K562 (cell line): ENCODE measurements around the gene TUT4. TPM values are rescaled to one million over a fixed set of nuclear protein-coding genes. Genes with fewer than 3 reads are reported as not detected.

Source experiments
- BCL6 ChIP-seq: fragments of 250-450 bp; sonication (Bioruptor Pico); IDR thresholded peaks from 2 replicates; pipeline ENCODE4 v1.4.0; 2020
- CBX3 ChIP-seq, 2 experiments: IDR thresholded peaks; 1 replicate in 1 of 2; 2 replicates in 1 of 2; pipeline ENCODE4 v1.6.1; 2012; ENCODE audit warnings: inconsistent platforms in 2 of 2, low read length in 2 of 2, borderline replicate concordance in 1 of 2, control low read depth in 1 of 2
- ESRRB ChIP-seq: fragments of 250-450 bp; sonication (Bioruptor Pico); IDR thresholded peaks from 2 replicates; pipeline ENCODE4 v1.5.0; 2020; ENCODE audit warnings: mild to moderate bottlenecking, moderate library complexity, borderline replicate concordance
- ETV6 ChIP-seq, 3 experiments: fragments of 150-350 bp in 1 of 3; sonication (generic) in 1 of 3; formaldehyde crosslinking in 1 of 3; IDR thresholded peaks; 2 replicates each; pipeline versions ENCODE4 v1.6.1 to v1.8.0; 2014 to 2022; ENCODE audit warnings: borderline replicate concordance in 2 of 3, low read depth in 2 of 3, antibody characterized with exemption in 1 of 3, low read length in 1 of 3, mild to moderate bottlenecking in 1 of 3, missing genetic modification reagents in 1 of 3
- HES1 ChIP-seq: fragments of 450-650 bp; IDR thresholded peaks from 2 replicates; pipeline ENCODE4 v1.6.1; 2016; ENCODE audit warnings: low read depth, mild to moderate bottlenecking, moderate library complexity
- HMG20B ChIP-seq: fragments of 250-450 bp; sonication (Bioruptor Pico); IDR thresholded peaks from 2 replicates; pipeline ENCODE4 v1.5.0; 2021; ENCODE audit warnings: mild to moderate bottlenecking
- HOXB6 ChIP-seq: fragments of 250-450 bp; sonication (Bioruptor Pico); IDR thresholded peaks from 2 replicates; pipeline ENCODE4 v1.5.1; 2022; ENCODE audit warnings: mild to moderate bottlenecking, borderline replicate concordance
- NRF1 ChIP-seq, 2 experiments: fragments of 450-650 bp; IDR thresholded peaks in 1 of 2; conservative IDR thresholded peaks in 1 of 2; 2 replicates each; pipeline ENCODE4 v1.6.1; 2014; ENCODE audit warnings: mild to moderate bottlenecking in 2 of 2
- SMARCE1 ChIP-seq: fragments of 450-650 bp; IDR thresholded peaks from 2 replicates; pipeline ENCODE4 v1.7.1; 2016; ENCODE audit warnings: mild to moderate bottlenecking
- YBX1 ChIP-seq: fragments of 450-650 bp; IDR thresholded peaks from 2 replicates; pipeline ENCODE4 v1.7.1; 2016; ENCODE audit warnings: mild to moderate bottlenecking
- ZBTB8A ChIP-seq: fragments of 450-650 bp; IDR thresholded peaks from 2 replicates; pipeline ENCODE4 v1.6.1; 2018; ENCODE audit warnings: mild to moderate bottlenecking, moderate library complexity; ENCODE audit not compliant: partially characterized antibody
- ZNF23 ChIP-seq: fragments of 250-450 bp; sonication (Bioruptor Pico); IDR thresholded peaks from 2 replicates; pipeline ENCODE4 v1.4.0; 2020; ENCODE audit warnings: mild to moderate bottlenecking
- ZNF316 ChIP-seq: fragments of 450-650 bp; IDR thresholded peaks from 2 replicates; pipeline ENCODE4 v1.6.1; 2016
- ZNF449 ChIP-seq: fragments of 250-450 bp; sonication (Bioruptor Pico); IDR thresholded peaks from 2 replicates; pipeline ENCODE4 v1.8.0; 2022; ENCODE audit warnings: moderate library complexity, mild to moderate bottlenecking, inconsistent platforms
- polyA plus RNA-seq, 8 experiments: library from polyadenylated mRNA; depleted of rRNA in 4 of 8; stranded (reverse) in 5 of 8; unstranded in 3 of 8; fragments of >200 nt; fragmentation: Nextera tagmentation in 2 of 8; fragmentation: Illumina TruSeq in 1 of 8; extraction: Ambion mirVana in 2 of 8; extraction: Trizol in 1 of 8; gene quantifications; 2 replicates each; pipeline versions ENCODE4 v1.2.1 to v1.2.3, GENCODE V29; 2011 to 2014; ENCODE audit warnings: inconsistent platforms in 1 of 8, missing spikeins in 1 of 8
- total RNA-seq, 7 experiments: library from RNA; depleted of rRNA in 6 of 7; stranded (reverse); fragments of >200 nt in 6 of 7; fragmentation: Illumina TruSeq in 2 of 7; extraction: Trizol in 2 of 7; gene quantifications; 2 replicates each; pipeline versions ENCODE4 v1.2.1 to v1.2.3, GENCODE V29; 2011 to 2021; ENCODE audit warnings: low replicate concordance in 1 of 7
- TF ChIP-seq, protein P1 (sequence below): sonication (generic); formaldehyde crosslinking; IDR thresholded peaks from 2 replicates; pipeline ENCODE4 v1.5.0; 2020; ENCODE audit warnings: missing genetic modification reagents
- TF ChIP-seq, protein P2 (sequence below): sonication (generic); formaldehyde crosslinking; IDR thresholded peaks from 2 replicates; pipeline ENCODE4 v1.8.1; 2023; ENCODE audit warnings: missing genetic modification reagents, mild to moderate bottlenecking, borderline replicate concordance
- TF ChIP-seq, protein P3 (sequence below): fragments of 250-450 bp; sonication (Bioruptor Pico); IDR thresholded peaks from 2 replicates; pipeline ENCODE4 v1.8.0; 2021; ENCODE audit warnings: mild to moderate bottlenecking, moderate library complexity

Gene TUT4
- total and polyA plus RNA-seq, 9 of the 15 experiments (the other 6 are each of a cell fraction or from before 2014, with no cell fraction given) = 15.8 to 53.5 (median 36.7) TPM

GRCh38 chr1:52534928-52535764 is 17.7 kb downstream of the TUT4 start (continued):
- TF ChIP-seq HES1 (no peak), ZNF449 (no peak), ZBTB8A (no peak), SMARCE1 (0 out of 2 replicates have a peak, but pooled peaks have one; percentile 30), CBX3 (IDR thresholded peaks at IDR 0.05; ENCODE audit: borderline replicate concordance in 1 of 2, low read length in 2 of 2) (no peak), ZNF23 (CRISPR knock-in tag) (no peak), ETV6 (IDR thresholded peaks at IDR 0.05; ENCODE audit: borderline replicate concordance in 1 of 2, low read depth in 2 of 2, low read length in 1 of 2) (no peak), ETV6 (CRISPR knock-in tag; IDR thresholded peaks at IDR 0.05; ENCODE audit: borderline replicate concordance) (no peak), ZNF316 (peak; percentile 81), ESRRB (CRISPR knock-in tag) (no peak), HOXB6 (no peak), BCL6 (no peak), YBX1 (no peak), NRF1 (conservative IDR thresholded peaks at IDR 0.05 in 1 of 2, IDR thresholded peaks at IDR 0.05 in 1 of 2) (no peak), HMG20B (no peak)
- TF ChIP-seq, protein P1, sequence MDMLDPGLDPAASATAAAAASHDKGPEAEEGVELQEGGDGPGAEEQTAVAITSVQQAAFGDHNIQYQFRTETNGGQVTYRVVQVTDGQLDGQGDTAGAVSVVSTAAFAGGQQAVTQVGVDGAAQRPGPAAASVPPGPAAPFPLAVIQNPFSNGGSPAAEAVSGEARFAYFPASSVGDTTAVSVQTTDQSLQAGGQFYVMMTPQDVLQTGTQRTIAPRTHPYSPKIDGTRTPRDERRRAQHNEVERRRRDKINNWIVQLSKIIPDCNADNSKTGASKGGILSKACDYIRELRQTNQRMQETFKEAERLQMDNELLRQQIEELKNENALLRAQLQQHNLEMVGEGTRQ (CRISPR knock-in tag) = no peak
- TF ChIP-seq, protein P2, sequence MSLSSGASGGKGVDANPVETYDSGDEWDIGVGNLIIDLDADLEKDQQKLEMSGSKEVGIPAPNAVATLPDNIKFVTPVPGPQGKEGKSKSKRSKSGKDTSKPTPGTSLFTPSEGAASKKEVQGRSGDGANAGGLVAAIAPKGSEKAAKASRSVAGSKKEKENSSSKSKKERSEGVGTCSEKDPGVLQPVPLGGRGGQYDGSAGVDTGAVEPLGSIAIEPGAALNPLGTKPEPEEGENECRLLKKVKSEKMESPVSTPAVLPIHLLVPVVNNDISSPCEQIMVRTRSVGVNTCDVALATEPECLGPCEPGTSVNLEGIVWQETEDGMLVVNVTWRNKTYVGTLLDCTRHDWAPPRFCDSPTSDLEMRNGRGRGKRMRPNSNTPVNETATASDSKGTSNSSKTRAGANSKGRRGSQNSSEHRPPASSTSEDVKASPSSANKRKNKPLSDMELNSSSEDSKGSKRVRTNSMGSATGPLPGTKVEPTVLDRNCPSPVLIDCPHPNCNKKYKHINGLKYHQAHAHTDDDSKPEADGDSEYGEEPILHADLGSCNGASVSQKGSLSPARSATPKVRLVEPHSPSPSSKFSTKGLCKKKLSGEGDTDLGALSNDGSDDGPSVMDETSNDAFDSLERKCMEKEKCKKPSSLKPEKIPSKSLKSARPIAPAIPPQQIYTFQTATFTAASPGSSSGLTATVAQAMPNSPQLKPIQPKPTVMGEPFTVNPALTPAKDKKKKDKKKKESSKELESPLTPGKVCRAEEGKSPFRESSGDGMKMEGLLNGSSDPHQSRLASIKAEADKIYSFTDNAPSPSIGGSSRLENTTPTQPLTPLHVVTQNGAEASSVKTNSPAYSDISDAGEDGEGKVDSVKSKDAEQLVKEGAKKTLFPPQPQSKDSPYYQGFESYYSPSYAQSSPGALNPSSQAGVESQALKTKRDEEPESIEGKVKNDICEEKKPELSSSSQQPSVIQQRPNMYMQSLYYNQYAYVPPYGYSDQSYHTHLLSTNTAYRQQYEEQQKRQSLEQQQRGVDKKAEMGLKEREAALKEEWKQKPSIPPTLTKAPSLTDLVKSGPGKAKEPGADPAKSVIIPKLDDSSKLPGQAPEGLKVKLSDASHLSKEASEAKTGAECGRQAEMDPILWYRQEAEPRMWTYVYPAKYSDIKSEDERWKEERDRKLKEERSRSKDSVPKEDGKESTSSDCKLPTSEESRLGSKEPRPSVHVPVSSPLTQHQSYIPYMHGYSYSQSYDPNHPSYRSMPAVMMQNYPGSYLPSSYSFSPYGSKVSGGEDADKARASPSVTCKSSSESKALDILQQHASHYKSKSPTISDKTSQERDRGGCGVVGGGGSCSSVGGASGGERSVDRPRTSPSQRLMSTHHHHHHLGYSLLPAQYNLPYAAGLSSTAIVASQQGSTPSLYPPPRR = no peak
- TF ChIP-seq, protein P3, sequence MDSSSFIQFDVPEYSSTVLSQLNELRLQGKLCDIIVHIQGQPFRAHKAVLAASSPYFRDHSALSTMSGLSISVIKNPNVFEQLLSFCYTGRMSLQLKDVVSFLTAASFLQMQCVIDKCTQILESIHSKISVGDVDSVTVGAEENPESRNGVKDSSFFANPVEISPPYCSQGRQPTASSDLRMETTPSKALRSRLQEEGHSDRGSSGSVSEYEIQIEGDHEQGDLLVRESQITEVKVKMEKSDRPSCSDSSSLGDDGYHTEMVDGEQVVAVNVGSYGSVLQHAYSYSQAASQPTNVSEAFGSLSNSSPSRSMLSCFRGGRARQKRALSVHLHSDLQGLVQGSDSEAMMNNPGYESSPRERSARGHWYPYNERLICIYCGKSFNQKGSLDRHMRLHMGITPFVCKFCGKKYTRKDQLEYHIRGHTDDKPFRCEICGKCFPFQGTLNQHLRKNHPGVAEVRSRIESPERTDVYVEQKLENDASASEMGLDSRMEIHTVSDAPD (CRISPR knock-in tag) = no peak
